Ishikawa (cell line): ENCODE data around the gene CADM2.

Experiments used
- CEBPB ChIP-seq: IDR thresholded peaks from 2 replicates; pipeline ENCODE4 v1.6.1; 2012
- EP300 ChIP-seq: IDR thresholded peaks from 2 replicates; pipeline ENCODE4 v1.6.1; 2012; ENCODE audit warnings: borderline replicate concordance
- RAD21 ChIP-seq: IDR thresholded peaks from 2 replicates; pipeline ENCODE4 v1.6.1; 2012; ENCODE audit warnings: low read depth
- ZBTB7A ChIP-seq: IDR thresholded peaks from 2 replicates; pipeline ENCODE4 v1.6.1; 2012; ENCODE audit warnings: low read depth

DNA sequence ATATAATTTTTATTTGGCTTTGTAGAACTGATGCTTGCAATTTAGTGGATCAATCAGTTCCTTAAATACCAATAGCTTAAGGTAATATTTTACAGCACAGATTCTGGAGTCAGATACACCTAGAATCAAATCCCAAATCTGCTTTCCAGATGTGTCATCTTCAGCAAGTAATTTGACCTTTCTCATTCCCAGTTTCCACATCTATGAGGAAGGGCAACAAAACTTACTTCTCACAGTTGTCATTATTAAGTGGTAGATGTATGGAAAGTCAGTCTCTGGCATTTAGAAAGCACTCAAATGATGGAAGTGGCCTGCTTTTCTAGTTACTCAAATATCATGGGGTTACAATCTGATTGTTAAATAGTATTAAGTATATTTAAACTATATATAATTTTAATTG, 767.0 kb downstream of the CADM2 start:
- TF ChIP-seq ZBTB7A (no peak), RAD21 (no peak), EP300 (no peak), CEBPB (no peak)
